HepG2 (cell line): ENCODE data around the gene IL17RB. TPM values are rescaled to one million over a fixed set of nuclear protein-coding genes. Genes with fewer than 3 reads are reported as not detected.

Experiments
- ATAC-seq: fragments of 200-7000 bp; cut with Tn5 transposase; 3 replicates; pipeline ENCODE4 v1.9.1; 2020; ENCODE audit warnings: mild to moderate bottlenecking, moderate library complexity
- BruUV-seq: library from RNA; stranded (reverse); fragments of 400-500 nt; replicated peaks from 2 replicates; lab custom pipeline; 2021; lab: Mats Ljungman, UMichigan
- CTCF ChIA-PET: fragments of 300-600 bp; formaldehyde crosslinking; extraction: SDS; loops from one replicate; lab custom pipeline; 2021; ENCODE audit warnings: low total read pairs, inconsistent platforms, low intra/inter-chr PET ratio; lab: Yijun Ruan, JAX
- POLR2A ChIA-PET: fragments of 350-600 bp; sonication (Branson Sonifier 250); formaldehyde crosslinking; loops from one replicate; lab custom pipeline; 2020; ENCODE audit warnings: antibody characterized with exemption, inconsistent platforms; lab: Yijun Ruan, JAX
- DNase-seq: peaks from one replicate; pipeline ENCODE4 v3.0.0-alpha.2; 2015; ENCODE audit warnings: low spot score
- FAIRE-seq: peaks from 3 replicates; lab custom pipeline; 2011; peaks lifted over from hg19 to GRCh38; lab: Jason Lieb, UNC
- H2AFZ ChIP-seq: one replicate; pipeline ENCODE4 v1.6.1; 2011; ENCODE audit warnings: low read length, inconsistent platforms
- H3K27ac ChIP-seq: fragments of 300-600 bp; 3 replicates; pipeline ENCODE4 v1.8.0; 2011; ENCODE audit warnings: mixed run types, mild to moderate bottlenecking, mixed read lengths, low read length, inconsistent platforms; ENCODE audit not compliant: insufficient read depth; ENCODE audit errors: extremely low read length
- H3K27me3 ChIP-seq, 2 experiments: fragments of 200-600 bp in 1 of 2; 2 replicates in 1 of 2; 3 replicates in 1 of 2; pipeline versions ENCODE4 v1.6.0 to v1.8.0; 2011; ENCODE audit warnings: low read length in 2 of 2, mild to moderate bottlenecking in 2 of 2, moderate library complexity in 2 of 2, inconsistent platforms in 1 of 2; ENCODE audit not compliant: insufficient read depth in 2 of 2, control insufficient read depth in 1 of 2
- H3K36me3 ChIP-seq, 2 experiments: fragments of 200-600 bp in 1 of 2; replicated peaks in 1 of 2; 2 replicates in 1 of 2; 3 replicates in 1 of 2; pipeline versions ENCODE4 v1.5.1 to v1.8.0; 2011; ENCODE audit warnings: low read length in 2 of 2, inconsistent platforms in 1 of 2; ENCODE audit not compliant: insufficient read depth in 2 of 2, control insufficient read depth in 1 of 2
- H3K4me1 ChIP-seq: 2 replicates; pipeline ENCODE4 v1.5.1; 2012; ENCODE audit warnings: low read length, inconsistent platforms; ENCODE audit not compliant: insufficient read depth
- H3K4me2 ChIP-seq: 2 replicates; pipeline ENCODE4 v1.6.0; 2011; ENCODE audit warnings: low read depth, low read length, inconsistent platforms
- H3K4me3 ChIP-seq, 3 experiments: fragments of 200-600 bp in 1 of 3; sonication (generic), shearing (Covaris generic) in 1 of 3; replicated peaks in 1 of 3; 2 replicates each; pipeline ENCODE4 v1.5.1; 2011 to 2016; ENCODE audit warnings: low read length in 3 of 3, inconsistent platforms in 2 of 3, low read depth in 2 of 3, mild to moderate bottlenecking in 2 of 3, control low read depth in 1 of 3, mixed read lengths in 1 of 3; ENCODE audit not compliant: insufficient read depth in 1 of 3
- H3K79me2 ChIP-seq: one replicate; pipeline ENCODE4 v1.6.1; 2011; ENCODE audit warnings: low read length, inconsistent platforms; ENCODE audit not compliant: insufficient read depth
- H3K9ac ChIP-seq: 2 replicates; pipeline ENCODE4 v1.6.0; 2011; ENCODE audit warnings: mild to moderate bottlenecking, low read depth, low read length, inconsistent platforms; ENCODE audit not compliant: insufficient read depth
- H3K9me3 ChIP-seq: 2 replicates; pipeline ENCODE4 v1.5.1; 2012; ENCODE audit warnings: mild to moderate bottlenecking, low read length
- H4K20me1 ChIP-seq: 2 replicates; pipeline ENCODE4 v1.6.0; 2011; ENCODE audit warnings: inconsistent platforms, mild to moderate bottlenecking, low read length, moderate library complexity; ENCODE audit not compliant: insufficient read depth
- ARID2 ChIP-seq: sonication (generic); formaldehyde crosslinking; IDR thresholded peaks from 2 replicates; pipeline ENCODE4 v1.8.1; 2022; ENCODE audit warnings: mild to moderate bottlenecking, missing genetic modification reagents, borderline replicate concordance
- HNF1A ChIP-seq, 2 experiments: sonication (generic) in 1 of 2; formaldehyde crosslinking in 1 of 2; IDR thresholded peaks; 2 replicates each; pipeline versions ENCODE4 v1.4.0 to v1.6.1; 2016 to 2020; ENCODE audit warnings: borderline replicate concordance in 1 of 2, low read depth in 1 of 2, mild to moderate bottlenecking in 1 of 2, missing genetic modification reagents in 1 of 2
- POLR2A ChIP-seq, 2 experiments: IDR thresholded peaks; 2 replicates each; pipeline ENCODE4 v1.6.1; 2011; ENCODE audit warnings: low read depth in 2 of 2, low read length in 2 of 2, mild to moderate bottlenecking in 1 of 2, moderate library complexity in 1 of 2; ENCODE audit not compliant: insufficient read depth in 1 of 2
- POLR2AphosphoS2 ChIP-seq: IDR thresholded peaks from 2 replicates; pipeline ENCODE4 v1.6.1; 2011; ENCODE audit warnings: low read depth, low read length, improper control_type of control experiment
- POLR2AphosphoS5 ChIP-seq: IDR thresholded peaks from 2 replicates; pipeline ENCODE4 v1.6.1; 2012; ENCODE audit warnings: low read depth, low read length
- POLR2G ChIP-seq: fragments of 200-400 bp; formaldehyde crosslinking; IDR thresholded peaks from 2 replicates; pipeline ENCODE4 v1.6.1; 2018; ENCODE audit warnings: mild to moderate bottlenecking, low read depth, low read length, moderate library complexity
- ZBTB25 ChIP-seq: IDR thresholded peaks from 2 replicates; pipeline ENCODE4 v1.6.1; 2018; ENCODE audit warnings: missing genetic modification reagents
- ZNF691 ChIP-seq: sonication (generic); formaldehyde crosslinking; IDR thresholded peaks from 2 replicates; pipeline ENCODE4 v1.4.0; 2020; ENCODE audit warnings: missing genetic modification reagents, low read depth, mild to moderate bottlenecking, borderline replicate concordance
- WGBS: methylation state at CpG from one replicate; pipeline ENCODE4 v1.1.6; 2017; ENCODE audit warnings: low lambda C conversion rate; 5-methylcytosine and 5-hydroxymethylcytosine counted together
- in situ Hi-C: cut with HindIII; loops from 2 replicates; pipeline ENCODE4 v1.10.0; 2017; ENCODE audit warnings: low pct_unique_long_range_greater_than_20kb; ENCODE audit not compliant: extremely low pct_ligation_motif_present
- intact Hi-C: fragments of 100-400 bp; cut with micrococcal nuclease; formaldehyde crosslinking; loops from one replicate; pipeline ENCODE4 v1.10.0; 2022; ENCODE audit not compliant: unreplicated experiment
- polyA plus RNA-seq, 8 experiments: library from polyadenylated mRNA; depleted of rRNA in 3 of 8; stranded (reverse) in 7 of 8; unstranded in 1 of 8; fragments of >200 nt; fragmentation: Illumina TruSeq in 4 of 8; extraction: Trizol in 4 of 8; gene quantifications; 2 replicates each; pipeline versions ENCODE4 v1.2.1 to v1.2.3, GENCODE V29; 2011 to 2016; ENCODE audit warnings: low read depth in 4 of 8, missing spikeins in 1 of 8, mixed read lengths in 1 of 8; ENCODE audit not compliant: insufficient read depth in 1 of 8
- total RNA-seq, 5 experiments: library from RNA; depleted of rRNA; stranded (reverse); fragments of >200 nt; fragmentation: Illumina TruSeq; extraction: Trizol; gene quantifications; 2 replicates each; pipeline ENCODE4 v1.2.3, GENCODE V29; 2016; ENCODE audit warnings: low read depth in 1 of 5

IL17RB gene
- total and polyA plus RNA-seq, 2 of the 13 experiments (the other 11 are each of a cell fraction or from before 2014, with no cell fraction given), result 130 to 190 TPM

- BruUV-seq, result no TSS peak
- intact Hi-C loops, result no loop called here
Measured at GRCh38 chr3:53813876-53814275, 32.5 kb upstream of the IL17RB start.

More at GRCh38 chr3:53813876-53814275, 32.5 kb upstream of the IL17RB start:
- H3K79me2 ChIP-seq, result no peaks in the 10 kb centered on the region
- H3K4me2 ChIP-seq, result no peak overlapping the region
- CTCF ChIA-PET, result no interaction called here
- no peak for FAIRE-seq
- POLR2A ChIA-PET, result interaction anchor here (12.1 kb wide), 1 partner anchor 29 kb away, joined by 156 read pairs; the partner anchor contains the start of gene CHDH
- peaks cover 16 to 35% of the 10 kb centered on the region in 2 experiments for H3K36me3 ChIP-seq
- peaks cover 15% of the 10 kb centered on the region for H4K20me1 ChIP-seq
- in situ Hi-C loops, result no loop called here
- 94% methylated on average over 9 of the region's 10 CpGs for WGBS
- DNase-seq, result no peak
- H2AFZ ChIP-seq, result no peak overlapping the region
- TF ChIP-seq POLR2A (IDR thresholded peaks at IDR 0.05; ENCODE audit: insufficient read depth in 1 of 2, low read depth in 2 of 2, low read length in 2 of 2) (peak in 1 of 2 experiments; percentile 37; a peak in 1 of 4 replicates), ZBTB25 (no peak), POLR2G (peak; percentile 46; the same call in 1 of the 2 replicates), POLR2AphosphoS2 (no peak), HNF1A (IDR thresholded peaks at IDR 0.05; ENCODE audit: low read depth) (no peak), HNF1A (CRISPR knock-in tag; IDR thresholded peaks at IDR 0.05; ENCODE audit: borderline replicate concordance) (no peak), ZNF691 (no peak), ARID2 (CRISPR knock-in tag) (0 out of 2 replicates have a peak, but pooled peaks have one; percentile 26), POLR2AphosphoS5 (peak; percentile 22; the same call in 1 of the 2 replicates)
- H3K9ac ChIP-seq, result no peak overlapping the region
- peaks cover 15% of the 10 kb centered on the region for H3K4me1 ChIP-seq
- H3K9me3 ChIP-seq, result no peaks in the 10 kb centered on the region
- no peak overlapping the region for H3K4me3 ChIP-seq
- no peaks in the 10 kb centered on the region for H3K27me3 ChIP-seq
- H3K27ac ChIP-seq, result no peak overlapping the region
- ATAC-seq, result no peak
